Mesendoderm (in vitro differentiated cells): ENCODE results near the gene AP1G2.

ENCODE experiments used
- DNase-seq: peaks from one replicate; pipeline ENCODE4 v3.0.0; 2013
- H2AK5ac ChIP-seq: 2 replicates; pipeline ENCODE4 v1.6.1; 2013; ENCODE audit warnings: low read length, inconsistent platforms
- H2BK120ac ChIP-seq: 2 replicates; pipeline ENCODE4 v1.6.1; 2013; ENCODE audit warnings: low read depth, mild to moderate bottlenecking, low read length, moderate library complexity, mixed read lengths
- H2BK15ac ChIP-seq: replicated peaks from 2 replicates; pipeline ENCODE4 v1.6.1; 2013; ENCODE audit warnings: low read depth, mild to moderate bottlenecking, moderate library complexity
- H2BK5ac ChIP-seq: 2 replicates; pipeline ENCODE4 v1.6.1; 2013; ENCODE audit warnings: low read length, inconsistent platforms
- H3K18ac ChIP-seq: 2 replicates; pipeline ENCODE4 v1.6.1; 2013; ENCODE audit warnings: mild to moderate bottlenecking, low read length, mixed read lengths
- H3K23ac ChIP-seq: one replicate; pipeline ENCODE4 v1.6.1; 2013; ENCODE audit warnings: low read length
- H3K27ac ChIP-seq: 2 replicates; pipeline ENCODE4 v1.5.1; 2013; ENCODE audit warnings: low read depth, mild to moderate bottlenecking, inconsistent platforms, low read length, moderate library complexity
- H3K27me3 ChIP-seq: 2 replicates; pipeline ENCODE4 v1.6.1; 2013; ENCODE audit warnings: low read length, control low read depth, mild to moderate bottlenecking, inconsistent platforms; ENCODE audit not compliant: insufficient read depth, poor library complexity
- H3K36me3 ChIP-seq: 2 replicates; pipeline ENCODE4 v1.6.1; 2013; ENCODE audit warnings: low read length, inconsistent platforms; ENCODE audit not compliant: control insufficient read depth, insufficient read depth
- H3K4ac ChIP-seq: one replicate; pipeline ENCODE4 v1.6.1; 2013; ENCODE audit warnings: low read depth, mild to moderate bottlenecking, low read length, moderate library complexity
- H3K4me1 ChIP-seq: 2 replicates; pipeline ENCODE4 v1.6.1; 2013; ENCODE audit warnings: low read depth, low read length, inconsistent platforms; ENCODE audit not compliant: control insufficient read depth
- H3K4me2 ChIP-seq: 2 replicates; pipeline ENCODE4 v1.6.1; 2013; ENCODE audit warnings: low read length
- H3K4me3 ChIP-seq: 2 replicates; pipeline ENCODE4 v1.5.1; 2013; ENCODE audit warnings: mild to moderate bottlenecking, low read length
- H3K56ac ChIP-seq: one replicate; pipeline ENCODE4 v1.6.1; 2013; ENCODE audit warnings: low read length
- H3K79me1 ChIP-seq: 2 replicates; pipeline ENCODE4 v1.6.1; 2013; ENCODE audit warnings: low read length, inconsistent platforms
- H3K79me2 ChIP-seq: 2 replicates; pipeline ENCODE4 v1.6.1; 2013; ENCODE audit warnings: mild to moderate bottlenecking, low read length; ENCODE audit not compliant: control insufficient read depth, insufficient read depth
- H3K9ac ChIP-seq: 2 replicates; pipeline ENCODE4 v1.6.1; 2013; ENCODE audit warnings: low read length, inconsistent platforms
- H4K5ac ChIP-seq: one replicate; pipeline ENCODE4 v1.6.1; 2013; ENCODE audit warnings: low read length
- H4K8ac ChIP-seq: one replicate; pipeline ENCODE4 v1.6.1; 2013; ENCODE audit warnings: low read depth, mild to moderate bottlenecking, control low read depth, low read length, moderate library complexity
- WGBS: extraction: QIAGEN DNeasy Blood & Tissue Kit; methylation state at CpG from one replicate; pipeline ENCODE4 v1.1.7; 2013; ENCODE audit warnings: low lambda C conversion rate, missing lambda C conversion rate; ENCODE audit not compliant: insufficient coverage; ENCODE audit errors: extremely low coverage; 5-methylcytosine and 5-hydroxymethylcytosine counted together

The AP1G2 gene

GRCh38 chr14:23550131-23550811, 17.3 kb downstream of the AP1G2 start:
- H3K4me3 ChIP-seq = peak overlapping the region; percentile 60
- no peak overlapping the region for H2BK5ac ChIP-seq
- no peaks in the 10 kb centered on the region for H3K36me3 ChIP-seq
- no peaks in the 10 kb centered on the region for H3K79me1 ChIP-seq
- no peak overlapping the region for H2BK15ac ChIP-seq
- no peak overlapping the region for H2AK5ac ChIP-seq
- no peaks in the 10 kb centered on the region for H3K27me3 ChIP-seq
- H2BK120ac ChIP-seq = no peak overlapping the region
- peak overlapping the region; percentile 15 for H3K4me2 ChIP-seq
- H3K27ac ChIP-seq = peak overlapping the region; percentile 61
- peak overlapping the region; percentile 64 for H3K9ac ChIP-seq
- no peak overlapping the region for H4K8ac ChIP-seq
- H3K56ac ChIP-seq = peak overlapping the region; percentile 85
- H4K5ac ChIP-seq = no peak overlapping the region
- H3K4ac ChIP-seq = no peak overlapping the region
- DNase-seq = peak; percentile 59
- no CpG with 5 or more reads among the region's 12 CpGs for WGBS
- peaks cover 16% of the 10 kb centered on the region for H3K4me1 ChIP-seq
- no peak overlapping the region for H3K18ac ChIP-seq
- no peak overlapping the region for H3K23ac ChIP-seq
- H3K79me2 ChIP-seq = peaks cover 11% of the 10 kb centered on the region

GRCh38 chr14:23548351-23549318, 19.0 kb downstream of the AP1G2 start:
- Histone ChIP-seq H3K4me1 (peaks cover 22% of the 10 kb centered on the region), H3K9ac (no peak overlapping the region), H3K79me1 (no peaks in the 10 kb centered on the region), H2BK15ac (no peak overlapping the region), H2AK5ac (no peak overlapping the region), H3K27me3 (no peaks in the 10 kb centered on the region), H4K5ac (no peak overlapping the region), H3K4me2 (no peak overlapping the region), H3K27ac (peak overlapping the region; percentile 51), H3K23ac (no peak overlapping the region), H2BK120ac (no peak overlapping the region), H3K36me3 (no peaks in the 10 kb centered on the region), H3K4ac (no peak overlapping the region), H3K56ac (peak overlapping the region; percentile 15), H2BK5ac (no peak overlapping the region), H3K18ac (peak overlapping the region; percentile 16), H3K4me3 (no peak overlapping the region), H4K8ac (no peak overlapping the region), H3K79me2 (peaks cover 11% of the 10 kb centered on the region)
- peak; percentile 92 for DNase-seq
- WGBS = no CpG with 5 or more reads among the region's 18 CpGs

DNA sequence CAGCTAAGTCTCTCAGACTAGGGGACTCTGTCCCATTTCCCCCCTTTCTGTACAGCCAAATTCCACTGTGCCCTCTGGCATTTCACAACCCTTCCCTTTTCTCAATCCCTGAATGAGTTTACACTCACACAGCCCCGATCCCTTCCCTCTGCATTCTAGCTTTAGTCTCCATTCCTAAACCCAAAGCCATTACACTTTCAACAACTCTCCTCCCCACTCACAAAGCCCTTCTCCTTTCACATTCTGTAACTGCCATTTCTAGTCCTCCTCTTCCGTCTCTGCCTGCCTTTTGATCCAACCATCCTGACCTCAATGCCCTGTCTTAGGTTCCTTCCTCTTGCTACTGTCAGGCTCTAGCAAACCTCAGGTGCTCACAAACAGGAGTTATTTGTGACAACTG, 19.7 kb downstream of the AP1G2 start:
- Histone ChIP-seq H3K4me1 (peaks cover 22% of the 10 kb centered on the region), H3K79me2 (peaks cover 11% of the 10 kb centered on the region), H3K4me2 (no peak overlapping the region), H3K18ac (no peak overlapping the region), H3K36me3 (no peaks in the 10 kb centered on the region), H3K27me3 (no peaks in the 10 kb centered on the region), H4K5ac (no peak overlapping the region), H2BK120ac (no peak overlapping the region), H3K79me1 (peaks cover 2% of the 10 kb centered on the region), H2AK5ac (no peak overlapping the region), H3K56ac (peak overlapping the region; percentile 0), H2BK15ac (no peak overlapping the region), H3K4ac (no peak overlapping the region), H3K23ac (no peak overlapping the region), H2BK5ac (no peak overlapping the region), H3K4me3 (no peak overlapping the region), H3K9ac (peak overlapping the region; percentile 1), H4K8ac (no peak overlapping the region), H3K27ac (no peak overlapping the region)
- no CpG with 5 or more reads among the region's 2 CpGs for WGBS
- peak; percentile 18 for DNase-seq

DNA sequence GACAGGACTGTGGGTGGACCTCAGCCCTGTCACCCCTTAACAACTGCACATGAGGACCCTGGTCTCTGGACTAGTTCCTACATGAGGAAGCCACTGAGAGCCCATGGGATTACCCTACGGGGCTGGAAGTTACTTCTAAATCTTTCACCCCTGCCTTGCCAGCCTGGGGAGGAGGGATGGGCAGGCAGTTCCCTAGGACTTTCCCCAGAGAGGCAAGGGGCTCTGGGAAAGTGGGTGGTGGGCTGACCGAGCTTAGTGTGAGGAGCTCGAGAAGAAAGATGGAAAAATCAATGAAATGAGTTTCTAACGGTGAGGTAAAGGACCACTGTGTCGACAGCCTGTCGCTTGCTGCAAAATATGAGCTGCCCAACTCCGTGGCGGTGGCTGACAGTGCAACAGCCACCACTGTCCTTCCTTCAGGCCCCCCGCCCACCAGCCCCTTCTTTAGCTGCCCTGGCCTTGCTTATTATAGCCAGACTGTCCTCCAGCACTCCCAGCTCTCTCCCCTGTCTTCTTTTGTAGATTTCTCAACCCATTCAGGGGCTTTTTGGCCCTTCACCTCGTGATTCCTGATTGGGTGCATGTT, 21.0 kb downstream of the AP1G2 start:
- Histone ChIP-seq H3K23ac (no peak overlapping the region), H3K56ac (peak overlapping the region; percentile 3), H3K36me3 (no peaks in the 10 kb centered on the region), H2AK5ac (no peak overlapping the region), H3K4ac (no peak overlapping the region), H4K5ac (no peak overlapping the region), H4K8ac (no peak overlapping the region), H3K79me2 (peaks cover 11% of the 10 kb centered on the region), H3K18ac (no peak overlapping the region), H3K27me3 (no peaks in the 10 kb centered on the region), H3K4me1 (peaks cover 22% of the 10 kb centered on the region), H2BK120ac (no peak overlapping the region), H2BK15ac (no peak overlapping the region), H3K79me1 (peaks cover 2% of the 10 kb centered on the region), H2BK5ac (no peak overlapping the region), H3K4me2 (no peak overlapping the region), H3K9ac (no peak overlapping the region), H3K27ac (no peak overlapping the region), H3K4me3 (no peak overlapping the region)
- WGBS = no CpG with 5 or more reads among the region's 10 CpGs
- no peak for DNase-seq

GRCh38 chr14:23545740-23546365, 21.7 kb downstream of the AP1G2 start:
- Histone ChIP-seq H3K27ac (no peak overlapping the region), H3K23ac (no peak overlapping the region), H4K5ac (no peak overlapping the region), H2BK120ac (no peak overlapping the region), H3K56ac (no peak overlapping the region), H3K79me2 (peaks cover 11% of the 10 kb centered on the region), H3K18ac (no peak overlapping the region), H3K4ac (no peak overlapping the region), H3K4me3 (no peak overlapping the region), H3K36me3 (no peaks in the 10 kb centered on the region), H3K4me2 (no peak overlapping the region), H4K8ac (no peak overlapping the region), H2BK5ac (no peak overlapping the region), H2AK5ac (no peak overlapping the region), H2BK15ac (no peak overlapping the region), H3K79me1 (peaks cover 2% of the 10 kb centered on the region), H3K27me3 (no peaks in the 10 kb centered on the region), H3K4me1 (peaks cover 22% of the 10 kb centered on the region), H3K9ac (no peak overlapping the region)
- no CpG with 5 or more reads among the region's 4 CpGs for WGBS
- no peak for DNase-seq
